Measurements from ENCODE around the gene SNX33.
"Not testable (repeated sequence)": the region's sequence is repeated elsewhere in the genome, so short reads cannot be mapped to it uniquely, and the experiment has no call there.

SNX33 gene

GRCh38 chr15:75697974-75698747, 50.4 kb downstream of the SNX33 start:
- not testable (repeated sequence) for H3K9me3 ChIP-seq (ENCODE audit: control insufficient read depth, insufficient read depth, low read length); H3K27me3 ChIP-seq (ENCODE audit: control insufficient read depth, insufficient read depth, low read length); H3K9ac ChIP-seq (ENCODE audit: low read depth, low read length); H3K4me3 ChIP-seq (ENCODE audit: low read depth, low read length); H3K36me3 ChIP-seq (ENCODE audit: control insufficient read depth, insufficient read depth, low read length); H3K27ac ChIP-seq (ENCODE audit: low read depth, low read length)
- peaks cover 21% of the 10 kb centered on the region for H3K4me1 ChIP-seq (ENCODE audit: control insufficient read depth, insufficient read depth, low read length)

GRCh38 chr15:75699517-75699916, 51.8 kb downstream of the SNX33 start:
- not testable (repeated sequence) for H3K9me3 ChIP-seq (ENCODE audit: control insufficient read depth, insufficient read depth, low read length); H3K4me1 ChIP-seq (ENCODE audit: control insufficient read depth, insufficient read depth, low read length); H3K4me3 ChIP-seq (ENCODE audit: low read depth, low read length); H3K27ac ChIP-seq (ENCODE audit: low read depth, low read length); H3K9ac ChIP-seq (ENCODE audit: low read depth, low read length); H3K27me3 ChIP-seq (ENCODE audit: control insufficient read depth, insufficient read depth, low read length); H3K36me3 ChIP-seq (ENCODE audit: control insufficient read depth, insufficient read depth, low read length)

GRCh38 chr15:75699961-75700874, 52.5 kb downstream of the SNX33 start:
- H3K9ac ChIP-seq (ENCODE audit: low read depth, low read length): not testable (repeated sequence)

GRCh38 chr15:75701071-75702003, 53.6 kb downstream of the SNX33 start:
- not testable (repeated sequence) for H3K27me3 ChIP-seq (ENCODE audit: control insufficient read depth, insufficient read depth, low read length); H3K27ac ChIP-seq (ENCODE audit: low read depth, low read length); H3K36me3 ChIP-seq (ENCODE audit: control insufficient read depth, insufficient read depth, low read length); H3K4me3 ChIP-seq (ENCODE audit: low read depth, low read length); H3K9me3 ChIP-seq (ENCODE audit: control insufficient read depth, insufficient read depth, low read length); H3K4me1 ChIP-seq (ENCODE audit: control insufficient read depth, insufficient read depth, low read length); H3K9ac ChIP-seq (ENCODE audit: low read depth, low read length)

More at GRCh38 chr15:75699961-75700874, 52.5 kb downstream of the SNX33 start:
- not testable (repeated sequence) for H3K4me3 ChIP-seq (ENCODE audit: low read depth, low read length); H3K4me1 ChIP-seq (ENCODE audit: control insufficient read depth, insufficient read depth, low read length); H3K27ac ChIP-seq (ENCODE audit: low read depth, low read length); H3K9me3 ChIP-seq (ENCODE audit: control insufficient read depth, insufficient read depth, low read length); H3K27me3 ChIP-seq (ENCODE audit: control insufficient read depth, insufficient read depth, low read length); H3K36me3 ChIP-seq (ENCODE audit: control insufficient read depth, insufficient read depth, low read length)

- H3K4me3 ChIP-seq (ENCODE audit: low read depth, low read length): no peak overlapping the region
- H3K27ac ChIP-seq (ENCODE audit: low read depth, low read length): no peak overlapping the region
- H3K4me1 ChIP-seq (ENCODE audit: control insufficient read depth, insufficient read depth, low read length): no peaks in the 10 kb centered on the region
- no peak overlapping the region for H3K9ac ChIP-seq (ENCODE audit: low read depth, low read length)
- no peaks in the 10 kb centered on the region for H3K36me3 ChIP-seq (ENCODE audit: control insufficient read depth, insufficient read depth, low read length)
- no peaks in the 10 kb centered on the region for H3K9me3 ChIP-seq (ENCODE audit: control insufficient read depth, insufficient read depth, low read length)
- H3K27me3 ChIP-seq (ENCODE audit: control insufficient read depth, insufficient read depth, low read length): no peaks in the 10 kb centered on the region
These were observed 54.7 kb downstream of the SNX33 start for GRCh38 chr15:75702436-75702835.

GRCh38 chr15:75703440-75704262, 55.9 kb downstream of the SNX33 start:
- not testable (repeated sequence) for H3K4me1 ChIP-seq (ENCODE audit: control insufficient read depth, insufficient read depth, low read length); H3K36me3 ChIP-seq (ENCODE audit: control insufficient read depth, insufficient read depth, low read length); H3K4me3 ChIP-seq (ENCODE audit: low read depth, low read length); H3K27ac ChIP-seq (ENCODE audit: low read depth, low read length); H3K9ac ChIP-seq (ENCODE audit: low read depth, low read length); H3K27me3 ChIP-seq (ENCODE audit: control insufficient read depth, insufficient read depth, low read length); H3K9me3 ChIP-seq (ENCODE audit: control insufficient read depth, insufficient read depth, low read length)

- H3K9ac ChIP-seq (ENCODE audit: low read depth, low read length): no peak overlapping the region
- no peaks in the 10 kb centered on the region for H3K4me1 ChIP-seq (ENCODE audit: control insufficient read depth, insufficient read depth, low read length)
These were observed 56.5 kb downstream of the SNX33 start for GRCh38 chr15:75704263-75704615.

GRCh38 chr15:75704618-75705017, 56.9 kb downstream of the SNX33 start:
- no peak overlapping the region for H3K27ac ChIP-seq (ENCODE audit: low read depth, low read length)

More at GRCh38 chr15:75704263-75704615, 56.5 kb downstream of the SNX33 start:
- Histone ChIP-seq H3K4me3 (ENCODE audit: low read depth, low read length) (no peak overlapping the region), H3K36me3 (ENCODE audit: control insufficient read depth, insufficient read depth, low read length) (no peaks in the 10 kb centered on the region), H3K27me3 (ENCODE audit: control insufficient read depth, insufficient read depth, low read length) (no peaks in the 10 kb centered on the region), H3K9me3 (ENCODE audit: control insufficient read depth, insufficient read depth, low read length) (no peaks in the 10 kb centered on the region), H3K27ac (ENCODE audit: low read depth, low read length) (no peak overlapping the region)

GRCh38 chr15:75705375-75705774, 57.7 kb downstream of the SNX33 start:
- H3K9me3 ChIP-seq (ENCODE audit: control insufficient read depth, insufficient read depth, low read length); H3K36me3 ChIP-seq (ENCODE audit: control insufficient read depth, insufficient read depth, low read length); H3K9ac ChIP-seq (ENCODE audit: low read depth, low read length); H3K27me3 ChIP-seq (ENCODE audit: control insufficient read depth, insufficient read depth, low read length); H3K4me3 ChIP-seq (ENCODE audit: low read depth, low read length); H3K27ac ChIP-seq (ENCODE audit: low read depth, low read length); H3K4me1 ChIP-seq (ENCODE audit: control insufficient read depth, insufficient read depth, low read length): not testable (repeated sequence)

More at GRCh38 chr15:75704618-75705017, 56.9 kb downstream of the SNX33 start:
- H3K36me3 ChIP-seq (ENCODE audit: control insufficient read depth, insufficient read depth, low read length): no peaks in the 10 kb centered on the region
- no peaks in the 10 kb centered on the region for H3K4me1 ChIP-seq (ENCODE audit: control insufficient read depth, insufficient read depth, low read length)
- H3K9ac ChIP-seq (ENCODE audit: low read depth, low read length): no peak overlapping the region
- no peak overlapping the region for H3K4me3 ChIP-seq (ENCODE audit: low read depth, low read length)
- H3K9me3 ChIP-seq (ENCODE audit: control insufficient read depth, insufficient read depth, low read length): no peaks in the 10 kb centered on the region
- no peaks in the 10 kb centered on the region for H3K27me3 ChIP-seq (ENCODE audit: control insufficient read depth, insufficient read depth, low read length)

All from HUES48 (cell line).